Nephron progenitor cell (in vitro differentiated cells): Measurements from ENCODE around the gene FAM3C.
"Not testable (repeated sequence)": the region's sequence is repeated elsewhere in the genome, so short reads cannot be mapped to it uniquely, and the experiment has no call there.

Experiments
- DNase-seq: peaks from one replicate; pipeline ENCODE4 v3.0.0; 2021
- H3K27ac Mint-ChIP-seq: 2 replicates; pipeline ENCODE4 v1.8.0; 2021; ENCODE audit warnings: mild to moderate bottlenecking, moderate library complexity, mixed read lengths
- H3K27me3 Mint-ChIP-seq: 2 replicates; pipeline ENCODE4 v1.8.0; 2021; ENCODE audit warnings: mild to moderate bottlenecking, low read depth, mixed read lengths; ENCODE audit not compliant: poor library complexity
- H3K36me3 Mint-ChIP-seq: 2 replicates; pipeline ENCODE4 v1.8.0; 2021; ENCODE audit warnings: low read depth, mixed read lengths
- H3K4me1 Mint-ChIP-seq: 2 replicates; pipeline ENCODE4 v1.8.0; 2021; ENCODE audit warnings: mixed read lengths
- H3K4me3 Mint-ChIP-seq: 2 replicates; pipeline ENCODE4 v1.8.0; 2021; ENCODE audit warnings: mild to moderate bottlenecking, moderate library complexity, mixed read lengths
- H3K9me3 Mint-ChIP-seq: 2 replicates; pipeline ENCODE4 v1.8.0; 2021; ENCODE audit warnings: mild to moderate bottlenecking, moderate library complexity, mixed read lengths
- TF ChIP-seq, protein P1 (sequence below): fragments of 200-600 bp; sonication (generic); IDR thresholded peaks from 2 replicates; pipeline ENCODE4 v1.5.0; 2021; ENCODE audit warnings: antibody characterized with exemption

Gene FAM3C

DNA sequence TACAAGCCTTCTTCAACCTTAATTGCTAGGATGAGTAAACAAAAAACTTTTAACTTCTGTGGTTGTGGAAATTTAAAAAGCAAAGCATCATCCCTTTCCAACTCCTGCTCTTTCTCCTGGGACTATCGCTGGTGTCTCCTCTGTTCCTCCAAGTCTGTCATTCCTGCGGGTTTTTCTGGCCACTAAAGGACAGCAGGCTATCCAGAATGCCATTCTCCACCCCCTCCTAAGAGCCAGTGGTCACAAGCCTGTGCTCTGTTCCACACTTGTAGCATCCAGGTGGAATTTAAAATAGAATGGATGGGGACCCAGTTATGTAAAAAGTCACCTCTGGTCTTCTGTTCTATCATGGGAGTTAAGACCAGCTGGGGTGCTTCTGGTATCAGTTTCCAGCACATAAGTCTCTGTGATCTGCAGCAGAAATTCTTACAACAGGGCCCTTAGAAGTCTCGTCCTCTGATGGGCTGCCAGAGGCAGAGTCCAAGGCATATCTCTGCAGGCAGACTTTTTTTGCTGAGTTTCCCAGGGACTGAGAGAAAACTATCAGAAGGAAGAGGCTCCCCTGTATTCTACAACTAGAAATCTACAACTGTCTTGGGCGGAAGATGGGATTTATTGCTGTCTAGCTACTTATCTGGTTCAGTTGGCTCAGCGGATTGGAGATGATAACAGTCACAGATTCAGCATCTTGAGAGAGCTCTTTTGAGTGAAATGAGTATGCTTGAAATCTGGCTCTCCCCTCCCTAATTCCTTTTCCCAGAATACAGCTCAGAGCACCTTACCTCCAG is 72.4 kb downstream of the FAM3C start:
- Mint-ChIP-seq H3K27ac (no peak overlapping the region), H3K4me3 (no peak overlapping the region), H3K36me3 (no peaks in the 10 kb centered on the region), H3K9me3 (peaks cover 4% of the 10 kb centered on the region), H3K27me3 (peaks cover 28% of the 10 kb centered on the region), H3K4me1 (peaks cover 22% of the 10 kb centered on the region)
- TF ChIP-seq, protein P1, sequence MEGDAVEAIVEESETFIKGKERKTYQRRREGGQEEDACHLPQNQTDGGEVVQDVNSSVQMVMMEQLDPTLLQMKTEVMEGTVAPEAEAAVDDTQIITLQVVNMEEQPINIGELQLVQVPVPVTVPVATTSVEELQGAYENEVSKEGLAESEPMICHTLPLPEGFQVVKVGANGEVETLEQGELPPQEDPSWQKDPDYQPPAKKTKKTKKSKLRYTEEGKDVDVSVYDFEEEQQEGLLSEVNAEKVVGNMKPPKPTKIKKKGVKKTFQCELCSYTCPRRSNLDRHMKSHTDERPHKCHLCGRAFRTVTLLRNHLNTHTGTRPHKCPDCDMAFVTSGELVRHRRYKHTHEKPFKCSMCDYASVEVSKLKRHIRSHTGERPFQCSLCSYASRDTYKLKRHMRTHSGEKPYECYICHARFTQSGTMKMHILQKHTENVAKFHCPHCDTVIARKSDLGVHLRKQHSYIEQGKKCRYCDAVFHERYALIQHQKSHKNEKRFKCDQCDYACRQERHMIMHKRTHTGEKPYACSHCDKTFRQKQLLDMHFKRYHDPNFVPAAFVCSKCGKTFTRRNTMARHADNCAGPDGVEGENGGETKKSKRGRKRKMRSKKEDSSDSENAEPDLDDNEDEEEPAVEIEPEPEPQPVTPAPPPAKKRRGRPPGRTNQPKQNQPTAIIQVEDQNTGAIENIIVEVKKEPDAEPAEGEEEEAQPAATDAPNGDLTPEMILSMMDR, result no peak
- no peak for DNase-seq

DNA sequence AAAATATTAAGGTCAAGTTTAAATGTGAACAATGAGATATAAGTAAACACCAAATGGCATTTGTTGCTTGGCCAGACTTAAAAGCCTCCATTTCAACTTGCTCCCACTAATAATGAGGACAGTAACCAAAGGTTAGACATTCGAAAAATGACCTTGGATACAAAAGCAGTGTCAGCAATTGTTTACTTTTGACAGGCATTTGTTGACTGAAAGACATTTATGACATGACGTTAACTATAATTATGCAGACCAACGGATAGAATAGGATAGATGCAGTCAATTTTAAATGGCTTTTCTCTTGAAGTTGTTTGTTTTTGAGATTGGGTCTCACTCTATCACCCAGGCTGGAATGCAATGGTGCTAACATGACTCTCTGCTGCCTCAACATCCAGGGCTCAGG is 73.6 kb downstream of the FAM3C start:
- no peak overlapping the region for H3K4me3 Mint-ChIP-seq
- H3K27me3 Mint-ChIP-seq, result peaks cover 15% of the 10 kb centered on the region
- no peak overlapping the region for H3K27ac Mint-ChIP-seq
- H3K4me1 Mint-ChIP-seq, result peaks cover 19% of the 10 kb centered on the region
- no peak for DNase-seq
- H3K9me3 Mint-ChIP-seq, result no peaks in the 10 kb centered on the region
- TF ChIP-seq, protein P1, result no peak
- H3K36me3 Mint-ChIP-seq, result no peaks in the 10 kb centered on the region

DNA sequence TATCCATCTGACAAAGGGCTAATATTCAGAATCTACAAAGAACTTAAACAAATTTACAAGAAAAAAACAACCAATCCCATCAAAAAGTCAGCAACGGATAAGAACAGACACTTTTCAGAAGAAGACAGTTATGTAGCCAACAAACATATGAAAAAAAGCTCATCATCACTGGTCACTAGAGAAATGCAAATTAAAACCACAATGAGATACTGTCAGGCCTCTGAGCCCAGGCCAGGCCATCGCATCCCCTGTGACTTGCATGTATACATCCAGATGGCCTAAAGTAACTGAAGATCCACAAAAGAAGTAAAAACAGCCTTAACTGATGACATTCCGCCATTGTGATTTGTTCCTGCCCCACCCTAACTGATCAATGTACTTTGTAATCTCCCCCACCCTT is 80.9 kb downstream of the FAM3C start:
- DNase-seq, H3K27ac Mint-ChIP-seq, H3K36me3 Mint-ChIP-seq, H3K4me3 Mint-ChIP-seq: not testable (repeated sequence)
- Mint-ChIP-seq H3K27me3 (peaks cover 17% of the 10 kb centered on the region), H3K4me1 (peaks cover 22% of the 10 kb centered on the region), H3K9me3 (peaks cover 18% of the 10 kb centered on the region)

DNA sequence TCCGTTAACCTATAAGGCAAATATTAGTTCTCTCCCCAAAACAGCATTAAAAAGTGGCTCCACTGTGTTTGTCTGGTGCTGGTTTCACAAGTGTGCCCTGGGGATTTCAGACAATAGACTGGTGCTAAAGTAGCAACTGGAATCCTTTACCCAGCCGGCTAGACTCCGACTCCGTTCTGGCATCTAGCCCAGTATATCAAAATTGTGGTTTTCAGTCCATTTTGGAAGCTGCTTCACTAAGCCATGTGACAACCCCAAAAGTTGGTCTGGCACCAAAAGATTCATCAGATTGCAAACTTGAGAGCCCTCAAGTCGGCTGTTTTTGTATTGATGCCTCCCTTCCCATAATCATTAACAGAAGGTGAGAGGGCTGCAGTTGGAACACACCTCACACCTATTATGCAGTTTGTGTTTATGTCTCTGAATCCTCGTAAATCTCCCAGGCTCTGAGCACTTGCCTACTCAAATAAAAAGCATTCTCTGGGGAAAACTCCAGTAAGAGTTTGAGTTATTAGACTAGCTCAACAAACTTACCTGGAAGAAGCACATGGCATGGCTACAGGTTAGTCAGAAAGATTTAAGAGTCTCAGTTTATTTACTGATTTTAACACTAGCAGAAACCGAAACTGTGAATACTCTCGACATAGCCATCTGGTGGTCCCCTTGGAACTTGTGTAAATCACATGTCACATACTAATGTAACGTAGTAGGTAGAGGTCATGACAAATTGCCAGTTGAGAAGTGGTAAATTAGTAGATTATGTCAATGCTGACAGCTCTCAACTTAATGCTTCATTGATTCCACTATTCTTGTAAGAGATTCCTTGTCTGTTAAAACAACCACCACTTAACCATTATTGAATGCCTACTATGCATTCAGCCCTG is 82.1 kb downstream of the FAM3C start:
- TF ChIP-seq, protein P1, result no peak
- no peak for DNase-seq
- Mint-ChIP-seq H3K4me1 (peaks cover 20% of the 10 kb centered on the region), H3K9me3 (peaks cover 23% of the 10 kb centered on the region), H3K36me3 (no peaks in the 10 kb centered on the region), H3K4me3 (no peak overlapping the region), H3K27me3 (peaks cover 16% of the 10 kb centered on the region), H3K27ac (peak overlapping the region; percentile 80)

DNA sequence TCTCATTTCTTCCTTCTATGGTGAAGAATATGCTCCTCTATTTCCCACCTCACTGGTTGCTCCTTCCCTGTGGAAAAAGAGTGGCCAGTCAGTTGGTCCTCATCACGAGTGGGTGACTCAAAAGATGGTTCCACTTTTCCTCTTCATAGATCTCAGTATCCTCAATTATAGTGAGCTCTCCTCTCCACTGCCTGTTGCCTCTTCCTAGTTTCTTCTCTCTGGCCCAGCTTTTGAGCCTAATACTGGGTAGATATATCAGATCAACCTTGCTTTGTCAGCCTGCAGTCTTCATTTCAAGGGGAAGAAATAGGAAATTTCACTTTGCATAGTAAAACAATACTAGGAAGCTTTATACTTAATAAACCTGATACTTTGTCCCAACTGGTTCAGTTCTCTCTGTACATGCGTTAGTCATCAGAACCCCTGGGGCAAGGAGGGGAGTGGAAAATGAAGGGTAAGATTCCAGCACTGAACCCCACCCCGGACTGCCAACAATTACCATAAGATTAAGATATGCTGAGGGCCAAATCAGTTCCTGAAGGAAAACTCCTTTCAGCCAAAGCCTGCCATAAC is 82.8 kb downstream of the FAM3C start:
- no peak overlapping the region for H3K4me3 Mint-ChIP-seq

More for the DNA sequence above, 82.8 kb downstream of the FAM3C start:
- Mint-ChIP-seq H3K27me3 (peaks cover 14% of the 10 kb centered on the region), H3K9me3 (peaks cover 23% of the 10 kb centered on the region), H3K4me1 (peaks cover 20% of the 10 kb centered on the region), H3K27ac (peak overlapping the region; percentile 80), H3K36me3 (no peaks in the 10 kb centered on the region)
- DNase-seq, result no peak
- TF ChIP-seq, protein P1, result no peak
